GM18870 (cell line): ENCODE data around the gene VSIG4.
"Not testable (repeated sequence)": the region's sequence is repeated elsewhere in the genome, so short reads cannot be mapped to it uniquely, and the experiment has no call there.

Experiments
- ATAC-seq: cut with Tn5 transposase; IDR thresholded peaks from one replicate; pipeline ENCODE4 v1.9.1; 2021; ENCODE audit warnings: moderate library complexity; ENCODE audit not compliant: unreplicated experiment

Gene VSIG4, protein sequence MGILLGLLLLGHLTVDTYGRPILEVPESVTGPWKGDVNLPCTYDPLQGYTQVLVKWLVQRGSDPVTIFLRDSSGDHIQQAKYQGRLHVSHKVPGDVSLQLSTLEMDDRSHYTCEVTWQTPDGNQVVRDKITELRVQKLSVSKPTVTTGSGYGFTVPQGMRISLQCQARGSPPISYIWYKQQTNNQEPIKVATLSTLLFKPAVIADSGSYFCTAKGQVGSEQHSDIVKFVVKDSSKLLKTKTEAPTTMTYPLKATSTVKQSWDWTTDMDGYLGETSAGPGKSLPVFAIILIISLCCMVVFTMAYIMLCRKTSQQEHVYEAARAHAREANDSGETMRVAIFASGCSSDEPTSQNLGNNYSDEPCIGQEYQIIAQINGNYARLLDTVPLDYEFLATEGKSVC

DNA sequence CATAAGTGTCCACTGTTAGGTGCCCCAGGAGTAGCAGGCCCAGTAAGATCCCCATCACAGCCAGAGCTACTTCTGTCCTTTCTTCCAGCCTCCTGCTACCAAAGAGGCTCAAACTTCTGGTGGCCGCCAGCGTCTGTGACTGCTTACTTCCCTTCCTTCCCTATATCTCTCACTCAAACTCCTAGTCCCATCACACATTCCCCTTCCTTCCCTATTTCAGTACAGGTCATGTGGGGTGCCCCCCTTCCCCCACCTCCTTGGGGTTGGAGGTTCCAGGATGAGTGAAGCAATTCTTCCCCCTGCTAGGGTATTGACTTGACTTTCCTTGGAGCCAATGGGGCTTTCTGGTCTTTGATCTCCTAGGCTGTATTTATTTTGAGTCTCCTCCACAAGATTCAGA, at the start of gene VSIG4:
VSIG4 (minus strand) TSS at position 137 of the 400 bp plus-strand sequence; CDS start at position 55, 82 bp downstream.
- ATAC-seq = no peak

DNA sequence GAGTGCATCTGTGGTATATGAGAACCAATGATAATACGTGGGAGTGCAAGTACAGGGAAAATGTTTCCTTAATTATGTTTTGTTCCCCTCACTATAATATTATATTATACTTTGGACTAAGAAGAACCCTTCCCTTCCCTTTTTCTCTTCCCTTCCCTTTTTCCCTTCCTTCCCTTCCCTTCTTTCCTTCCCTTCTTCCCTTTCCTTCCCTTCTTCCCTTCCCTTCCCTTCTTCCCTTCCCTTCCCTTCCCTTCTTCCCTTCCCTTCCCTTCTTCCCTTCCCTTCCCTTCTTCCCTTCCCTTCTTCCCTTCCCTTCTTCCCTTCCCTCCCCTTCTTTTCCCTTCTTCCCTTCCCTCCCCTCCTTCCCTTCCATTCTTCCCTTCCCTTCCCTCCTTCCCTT, 36.9 kb upstream of the VSIG4 start:
- no peak for ATAC-seq

DNA sequence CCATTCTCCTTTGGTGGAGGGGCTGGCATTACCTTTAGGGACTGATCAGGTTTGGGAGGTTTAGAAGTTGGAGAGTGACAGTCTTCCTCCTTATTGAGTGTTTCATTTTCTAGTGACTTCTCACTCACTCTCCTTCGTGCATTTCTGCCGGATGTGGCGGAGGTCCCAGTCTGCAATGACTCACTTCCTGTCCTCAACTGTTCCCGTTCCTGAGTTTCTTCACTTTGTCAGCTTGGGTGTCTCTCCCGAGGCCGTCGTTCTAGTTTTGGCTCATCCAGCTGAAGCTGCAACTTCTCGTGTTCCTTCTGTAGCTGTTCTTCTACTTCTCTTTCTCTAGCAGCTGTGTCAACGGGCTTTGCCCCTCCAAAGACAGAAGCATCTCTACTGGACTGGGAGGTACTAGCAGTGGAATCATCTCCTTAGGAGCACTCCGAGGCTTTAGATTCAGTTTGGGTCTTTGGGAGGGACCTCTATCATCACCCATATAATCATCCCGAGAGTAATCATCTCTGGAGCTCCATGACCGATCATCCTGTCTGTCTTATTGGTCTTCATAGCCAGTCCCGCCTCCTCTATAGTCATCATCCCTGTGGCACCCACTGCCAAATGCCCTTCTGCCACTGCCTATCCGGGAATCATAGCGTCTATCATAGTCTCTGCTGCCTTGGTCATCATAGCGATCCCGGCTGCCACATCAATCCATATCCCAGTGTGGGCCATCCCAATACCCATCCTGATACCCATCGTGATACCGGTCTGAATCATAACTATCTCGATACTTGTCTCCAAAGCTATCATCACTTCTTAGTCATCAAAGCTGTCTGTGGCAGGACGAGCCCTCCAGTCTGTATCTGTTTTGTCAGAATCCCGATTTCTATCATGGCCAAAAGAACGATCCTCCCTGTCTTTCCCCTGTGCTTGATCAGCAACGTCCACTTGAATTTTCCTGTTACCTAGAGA, 35.3 kb upstream of the VSIG4 start:
- ATAC-seq = peak; percentile 50

DNA sequence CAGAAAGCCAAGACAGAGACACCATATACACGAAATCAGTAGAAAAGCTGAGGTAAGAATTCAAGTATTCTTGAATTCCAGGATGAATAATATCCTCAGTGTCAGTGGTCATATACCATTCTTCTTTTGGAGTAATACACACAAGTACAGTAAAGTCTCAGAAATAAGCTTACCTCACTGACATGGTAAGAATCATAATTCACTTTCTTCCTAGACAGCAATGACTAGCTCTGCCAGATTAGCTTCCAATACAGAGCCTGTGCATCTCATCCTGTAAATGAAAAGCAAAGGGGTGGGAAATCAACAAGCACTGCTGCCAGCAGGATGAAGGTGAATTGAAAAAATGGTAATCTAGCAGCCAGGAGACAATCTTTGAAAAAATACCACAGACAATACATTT, 31.2 kb upstream of the VSIG4 start:
- no peak for ATAC-seq

DNA sequence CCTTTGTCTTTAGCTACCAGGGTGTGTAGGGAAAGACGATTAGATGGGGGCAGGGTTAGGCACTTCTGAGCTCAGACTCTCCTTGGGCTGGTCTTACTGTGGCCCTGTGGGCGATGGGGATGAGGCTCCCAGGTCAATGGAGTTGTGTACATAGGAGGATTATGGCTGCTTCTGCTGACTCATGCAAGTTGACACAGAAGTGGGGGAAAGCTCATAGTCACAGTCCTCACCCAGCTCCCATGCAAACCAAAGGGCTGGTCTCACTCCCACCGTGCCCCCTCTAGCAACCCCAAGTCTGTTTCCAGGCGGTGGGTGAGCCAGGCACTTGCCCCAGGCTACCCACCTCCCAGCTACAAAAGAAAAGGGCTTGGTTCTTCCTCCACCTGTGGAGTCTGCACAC, 24.4 kb upstream of the VSIG4 start:
- no peak for ATAC-seq

DNA sequence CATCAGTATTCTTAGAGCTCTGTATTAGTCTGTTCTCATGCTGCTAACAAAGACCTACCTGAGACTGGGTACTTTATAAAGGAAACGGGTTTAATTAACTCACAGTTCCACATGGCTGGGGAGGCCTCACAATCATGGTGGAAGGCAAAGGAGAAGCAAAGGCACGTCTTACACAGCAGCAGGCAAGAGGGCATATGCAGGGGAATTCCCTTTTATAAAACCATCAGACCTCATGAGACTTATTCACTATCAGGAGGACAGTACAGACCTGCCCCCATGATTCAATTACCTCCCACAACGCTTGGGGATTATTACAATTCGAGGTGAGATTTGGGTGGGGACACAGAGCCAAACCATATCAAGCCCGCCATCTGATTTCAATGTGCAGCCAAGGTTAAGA, 17.1 kb upstream of the VSIG4 start:
- ATAC-seq = not testable (repeated sequence)

DNA sequence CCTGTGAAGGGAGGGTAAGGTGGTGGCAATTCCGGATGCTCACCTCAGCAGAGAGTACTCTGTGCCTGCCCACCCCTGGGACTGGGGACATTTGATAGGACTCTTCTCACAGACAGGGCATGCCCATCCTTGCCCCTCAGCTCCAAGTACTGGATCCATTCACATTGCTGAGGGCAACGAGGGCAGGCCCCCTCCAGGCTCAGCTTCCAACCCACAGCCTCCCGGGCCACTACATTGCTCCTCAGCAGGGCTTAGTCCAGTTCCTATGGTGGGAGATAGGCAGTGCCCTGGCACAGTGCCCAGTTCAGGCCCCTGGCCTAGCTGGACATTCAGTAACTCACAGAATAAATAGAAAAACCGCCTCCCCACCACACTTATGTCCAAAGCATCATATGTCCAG, 15.1 kb upstream of the VSIG4 start:
- no peak for ATAC-seq

DNA sequence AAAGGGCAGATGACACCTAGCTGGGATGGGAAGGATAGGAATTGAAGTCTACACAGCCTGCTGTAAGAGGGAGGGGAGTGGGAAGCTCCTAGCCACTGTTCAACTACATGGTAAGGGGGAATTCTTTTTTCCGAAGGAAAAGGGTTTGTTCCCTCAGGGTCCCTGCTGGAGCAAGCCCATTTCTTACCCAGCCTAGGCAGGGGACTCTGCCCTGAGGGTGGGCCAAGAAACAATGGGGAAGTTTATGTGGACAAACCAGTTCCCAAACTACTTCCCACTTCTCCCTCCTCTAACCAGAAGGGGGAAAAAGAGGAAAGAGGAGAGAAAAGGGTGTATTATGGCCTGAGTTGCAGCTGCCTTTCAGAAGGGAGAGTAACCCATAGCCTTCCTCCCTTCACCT, 13.5 kb upstream of the VSIG4 start:
- ATAC-seq = no peak

DNA sequence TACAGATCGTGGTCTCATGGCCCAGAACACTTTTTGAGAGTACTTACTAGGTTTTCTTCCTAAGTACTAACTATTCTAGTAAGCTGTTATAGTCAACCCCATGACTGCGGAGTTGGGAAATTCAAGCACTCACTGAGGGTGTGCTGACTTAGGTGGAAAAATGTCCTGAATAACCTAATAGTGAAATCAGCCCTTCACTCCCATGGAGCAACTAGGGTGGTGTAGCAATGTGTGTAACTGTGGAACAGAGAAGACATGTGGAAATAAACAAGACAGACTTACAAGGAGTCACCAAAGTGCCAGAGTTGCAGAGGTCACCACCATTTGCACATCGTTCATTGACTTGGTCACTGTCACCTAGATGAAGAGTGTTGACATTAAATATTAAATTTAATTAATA, 12.1 kb upstream of the VSIG4 start:
- ATAC-seq = no peak

DNA sequence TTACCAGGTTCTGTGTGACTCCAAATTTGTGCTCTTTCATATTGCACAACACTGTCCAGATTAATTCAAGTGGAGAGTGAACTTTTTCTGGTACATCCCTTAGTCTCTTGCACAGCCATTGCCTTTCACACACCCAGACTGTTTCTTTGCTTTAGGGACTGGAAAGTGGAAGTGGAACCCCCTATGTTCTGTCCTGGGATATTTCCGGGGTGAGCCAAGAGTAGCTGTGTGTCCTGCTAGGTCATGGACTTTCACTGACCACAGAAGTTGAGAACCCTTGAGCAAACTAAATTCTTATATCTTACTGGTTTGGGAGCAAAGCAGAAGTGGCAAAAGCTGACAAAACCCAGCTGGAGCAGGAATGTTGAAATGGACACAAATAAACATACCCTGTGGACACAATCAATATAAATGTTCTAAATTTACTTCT, 10.3 kb upstream of the VSIG4 start:
- no peak for ATAC-seq

DNA sequence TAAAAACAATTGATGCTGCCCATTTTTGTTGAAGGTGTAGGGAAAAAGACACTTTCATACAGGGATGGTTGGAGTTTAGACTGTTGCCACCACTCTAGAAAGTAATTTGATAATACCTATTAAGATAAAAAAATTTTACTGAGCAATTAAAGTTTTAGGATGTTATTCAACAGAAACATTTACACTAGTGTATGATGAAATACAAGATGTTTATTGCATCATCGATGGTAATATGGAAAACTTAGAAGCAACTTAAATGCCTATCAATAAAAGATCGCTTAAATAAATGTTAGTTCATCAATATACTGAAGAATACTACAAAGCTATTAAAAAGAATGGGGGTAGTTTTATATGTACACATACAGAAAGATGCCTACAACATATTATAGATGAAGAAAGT, 9.2 kb upstream of the VSIG4 start:
- ATAC-seq = no peak

DNA sequence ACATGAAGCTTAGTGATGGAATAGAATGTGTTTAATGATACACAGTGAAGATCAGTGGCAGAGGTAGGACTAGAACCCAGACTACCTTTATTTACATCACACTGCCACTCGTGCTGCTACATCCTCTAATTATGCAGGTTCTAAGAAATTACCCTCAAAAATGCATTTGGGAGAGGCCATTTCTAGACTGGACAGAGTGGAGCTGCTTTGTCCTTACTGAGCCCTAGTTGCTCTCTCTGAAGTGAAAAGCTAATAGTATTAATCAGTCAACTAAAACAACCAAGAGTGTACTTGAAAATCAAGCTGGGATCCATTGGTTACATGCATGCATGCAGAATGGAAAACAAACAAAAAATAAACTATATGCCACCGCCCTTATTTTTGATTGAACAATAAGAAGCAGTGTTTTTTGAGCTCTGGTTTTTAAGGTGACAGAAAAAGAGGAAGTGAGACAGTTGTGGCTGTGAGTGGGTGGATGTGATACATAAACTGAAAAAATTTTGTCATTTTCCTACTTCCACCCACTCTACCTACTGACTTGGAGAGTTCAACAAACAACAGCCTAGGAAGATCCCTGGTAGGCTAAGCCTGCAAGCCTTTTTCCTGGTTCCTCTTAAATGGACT, 6.8 kb upstream of the VSIG4 start:
- ATAC-seq = peak; percentile 77

DNA sequence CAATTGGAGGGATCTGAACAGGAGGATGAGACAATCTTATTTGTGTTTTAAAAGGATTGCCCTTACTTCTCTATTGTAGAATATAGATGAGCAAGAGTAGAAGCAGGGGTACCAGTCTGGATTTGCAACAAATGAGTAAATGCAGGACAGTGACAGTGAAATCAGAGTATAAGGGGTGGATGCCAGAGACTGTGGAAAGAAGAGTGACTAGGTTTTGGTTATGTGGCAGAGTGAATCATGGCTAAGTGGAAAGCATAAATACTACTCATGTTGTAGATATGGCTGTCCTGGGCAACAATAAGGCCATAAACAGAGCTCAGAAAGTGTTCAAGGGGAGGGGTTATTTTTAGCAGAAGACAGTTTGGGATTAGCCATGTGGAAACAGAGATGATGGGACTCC, 6.0 kb upstream of the VSIG4 start:
- no peak for ATAC-seq

DNA sequence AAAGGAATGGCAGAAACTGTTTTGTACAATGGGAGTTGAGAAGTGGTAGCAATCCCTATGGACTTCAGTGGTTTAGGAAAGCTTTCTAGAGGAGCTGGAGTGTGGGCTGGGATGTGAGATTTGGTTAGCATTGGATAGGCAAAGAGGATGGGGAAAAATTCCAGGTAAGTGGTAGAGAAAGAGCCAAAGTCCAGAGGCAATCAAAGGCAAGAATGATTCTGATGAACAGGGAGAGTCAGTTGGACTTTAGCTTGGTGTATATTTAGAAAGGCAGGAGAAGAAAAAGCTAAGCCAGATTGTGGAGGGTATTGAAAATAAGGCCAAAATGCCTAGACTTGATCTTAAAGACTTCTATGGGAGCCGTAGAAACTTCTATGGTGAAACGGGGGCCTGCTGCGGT, 3.7 kb upstream of the VSIG4 start:
- no peak for ATAC-seq

DNA sequence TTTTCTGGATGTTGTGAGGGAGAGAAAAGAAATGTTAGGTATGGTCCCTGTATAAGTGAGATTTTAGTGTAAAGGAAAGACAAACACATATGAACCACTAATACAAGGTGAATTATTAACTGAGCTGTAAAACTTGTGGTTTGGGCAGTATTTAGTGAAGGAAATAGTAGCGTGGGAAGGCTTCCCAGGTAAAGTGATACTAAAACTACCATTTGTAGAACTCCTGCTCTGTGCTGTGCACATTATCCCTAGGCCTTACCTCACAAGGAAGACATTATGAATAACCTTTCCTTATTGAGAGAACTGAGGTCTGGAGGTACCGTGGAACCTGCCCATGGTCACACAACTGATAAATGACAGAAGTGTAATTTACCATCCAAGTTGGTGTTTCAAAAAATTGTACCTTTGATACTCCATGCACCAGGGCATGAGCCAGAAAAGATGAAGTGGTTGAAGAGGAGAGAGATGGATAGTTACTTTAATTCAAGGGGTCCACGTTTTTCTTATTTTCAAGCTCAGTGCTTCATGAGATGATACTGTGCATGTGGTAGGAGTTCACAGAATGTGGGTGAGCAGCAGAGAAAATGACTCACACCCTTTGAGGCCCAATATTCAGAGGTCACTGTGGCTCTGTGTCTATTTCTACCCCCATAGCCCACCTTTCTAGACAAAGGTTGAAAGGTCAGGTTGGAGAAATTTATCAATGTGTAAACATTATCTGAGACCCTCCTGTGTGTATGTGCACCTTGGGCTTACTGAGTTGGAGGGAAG, 2.6 kb upstream of the VSIG4 start:
- ATAC-seq = peak; percentile 58

DNA sequence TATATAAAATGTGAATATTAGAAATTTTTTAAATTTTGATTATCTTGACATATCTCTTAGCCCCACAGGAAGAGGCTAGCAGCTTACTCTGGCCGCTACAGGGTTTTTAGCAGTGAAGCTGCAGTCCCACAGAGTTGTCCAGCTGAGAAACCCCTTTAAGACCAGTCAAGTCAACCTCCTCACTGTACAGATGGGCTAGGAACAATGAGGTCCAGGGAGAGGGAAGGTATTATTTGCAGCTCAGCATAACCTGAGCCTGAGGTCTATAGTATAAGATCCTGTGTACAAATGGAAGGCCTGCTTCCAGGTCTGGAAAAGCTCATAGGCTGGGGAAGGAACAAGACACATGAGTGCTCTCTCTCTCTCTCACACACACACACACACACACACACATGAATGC, 1.8 kb downstream of the VSIG4 start:
- ATAC-seq = no peak

DNA sequence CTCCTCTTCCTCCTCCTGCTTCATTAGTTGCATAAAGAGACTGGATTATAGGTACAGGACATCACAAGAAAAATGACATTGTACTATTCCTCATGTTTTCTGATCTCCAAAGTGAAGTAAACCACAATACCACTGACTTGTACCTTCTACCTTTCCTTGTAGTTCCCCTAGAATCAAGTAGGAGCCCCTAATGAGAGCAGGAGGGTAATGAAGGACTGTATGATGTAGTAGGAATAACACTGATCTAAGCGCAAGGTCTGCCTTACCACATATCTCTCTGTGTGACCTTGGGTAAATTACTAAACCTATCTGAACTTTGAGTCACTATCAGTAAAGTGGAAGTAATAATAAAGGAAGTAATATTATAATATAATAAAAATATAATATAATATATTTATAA, 3.6 kb downstream of the VSIG4 start:
- no peak for ATAC-seq

DNA sequence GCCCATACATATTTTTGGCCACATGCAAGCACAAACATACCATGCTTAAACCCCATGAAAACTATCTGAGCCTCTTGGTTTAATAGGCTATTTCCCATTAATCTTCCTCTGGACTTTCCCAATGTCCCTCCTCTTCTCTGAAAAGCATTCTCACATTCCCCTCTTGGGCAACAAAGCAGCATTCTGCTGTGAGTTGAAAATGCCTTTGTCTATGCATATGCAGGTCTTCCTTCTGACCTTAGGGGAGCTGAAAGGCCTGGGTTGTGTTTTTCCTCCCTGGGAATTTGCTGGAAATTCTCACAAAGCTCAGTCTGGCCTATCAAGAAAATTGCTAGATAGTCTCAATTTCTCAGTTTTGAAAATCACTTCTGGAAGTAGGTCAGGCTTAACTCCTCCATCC, 4.2 kb downstream of the VSIG4 start:
- no peak for ATAC-seq

DNA sequence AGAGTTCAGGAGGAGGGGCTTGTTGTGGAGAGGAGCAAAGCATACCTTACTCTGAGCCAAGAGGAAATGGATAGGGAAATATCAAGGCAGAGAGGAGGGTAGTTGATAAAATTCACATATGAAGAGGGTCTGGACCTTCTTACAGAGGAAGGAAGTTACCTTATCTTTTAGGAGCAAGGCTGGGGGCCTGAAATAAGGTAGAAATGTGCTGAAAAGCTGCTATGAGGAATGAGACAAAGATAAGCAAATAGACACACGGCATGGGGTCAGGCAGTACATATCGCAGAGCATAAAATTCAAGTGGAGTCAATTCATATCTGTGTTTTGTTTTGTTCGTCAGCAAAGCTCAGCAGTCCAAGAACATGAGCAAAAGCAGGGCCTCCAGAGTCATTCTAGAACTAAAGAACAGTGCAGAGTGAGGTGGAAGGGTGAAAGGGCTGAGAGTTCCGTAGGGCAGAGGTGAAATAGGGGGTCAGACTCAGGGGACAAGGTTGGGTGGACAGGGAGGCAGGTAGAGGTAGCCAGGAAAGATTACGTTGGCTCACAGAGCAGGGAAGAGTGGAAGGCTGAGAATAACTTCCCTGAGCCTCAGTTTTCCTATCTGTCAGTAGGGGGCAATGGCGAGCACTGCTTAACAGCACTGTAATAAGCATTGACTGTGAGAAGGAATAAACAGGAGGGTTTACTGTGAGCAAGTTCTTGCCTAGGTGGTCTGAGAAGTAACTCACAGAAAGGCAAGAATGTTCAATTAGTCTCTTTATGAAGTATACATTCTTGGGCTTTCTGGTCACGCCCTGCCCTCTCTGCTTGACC, 9.2 kb downstream of the VSIG4 start:
- peak; percentile 72 for ATAC-seq

DNA sequence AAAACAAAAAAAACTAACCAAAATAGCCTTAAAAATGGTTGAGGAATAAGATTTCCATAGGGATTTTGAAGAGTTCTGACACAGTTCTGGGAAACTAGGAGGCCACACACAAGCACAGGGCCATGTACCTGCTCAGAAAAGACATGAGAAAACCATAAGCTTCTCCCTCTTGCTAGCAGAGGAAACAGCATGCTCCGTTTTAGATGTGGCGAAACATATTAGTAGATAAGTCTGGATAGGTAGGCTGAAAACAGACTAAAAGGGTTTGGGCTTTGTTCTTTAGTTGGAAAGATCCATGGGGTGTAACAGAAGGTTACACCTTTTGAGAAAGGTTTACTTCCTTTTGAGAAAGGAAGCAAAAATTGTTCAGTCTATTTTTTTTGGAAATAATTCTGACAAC, 10.9 kb downstream of the VSIG4 start:
- no peak for ATAC-seq
